Neural cell (in vitro differentiated cells): ENCODE data around the gene NELL1. TPM values are rescaled to one million over a fixed set of nuclear protein-coding genes. Genes with fewer than 3 reads are reported as not detected.

ENCODE experiments used
- H2AFZ ChIP-seq: fragments of 200-600, 300-800 bp; sonication (generic), shearing (Covaris generic); 2 replicates; pipeline ENCODE4 v1.6.0; 2014; ENCODE audit warnings: low read depth, mild to moderate bottlenecking, antibody characterized with exemption, low read length, moderate library complexity
- H3F3A ChIP-seq: fragments of 200-600 bp; shearing (Covaris generic); 2 replicates; pipeline ENCODE4 v1.6.1; 2016; ENCODE audit warnings: mild to moderate bottlenecking, moderate library complexity, mixed read lengths, antibody characterized with exemption, low read length; ENCODE audit not compliant: insufficient read depth, poor library complexity, severe bottlenecking
- H3K27ac ChIP-seq: fragments of 200-600, 300-800 bp; sonication (generic), shearing (Covaris generic); 2 replicates; pipeline ENCODE4 v1.5.1; 2014; ENCODE audit warnings: mild to moderate bottlenecking, low read length, moderate library complexity
- H3K27me3 ChIP-seq: fragments of 300-800, 200-600 bp; sonication (generic), shearing (Covaris generic); 2 replicates; pipeline ENCODE4 v1.6.0; 2014; ENCODE audit warnings: mild to moderate bottlenecking, low read depth, low read length, moderate library complexity; ENCODE audit not compliant: insufficient read depth
- H3K36me3 ChIP-seq: fragments of 300-800, 200-600 bp; sonication (generic), shearing (Covaris generic); 2 replicates; pipeline ENCODE4 v1.5.1; 2014; ENCODE audit warnings: mild to moderate bottlenecking, antibody characterized with exemption, low read length, moderate library complexity; ENCODE audit not compliant: insufficient read depth
- H3K4me2 ChIP-seq: fragments of 300-800, 200-600 bp; sonication (generic), shearing (Covaris generic); 2 replicates; pipeline ENCODE4 v1.6.0; 2014; ENCODE audit warnings: mild to moderate bottlenecking, low read length
- H3K4me3 ChIP-seq: fragments of 300-800, 200-600 bp; sonication (generic), shearing (Covaris generic); 2 replicates; pipeline ENCODE4 v1.5.1; 2014; ENCODE audit warnings: mild to moderate bottlenecking, low read length, moderate library complexity
- H3K79me2 ChIP-seq: fragments of 200-600 bp; shearing (Covaris generic); replicated peaks from 2 replicates; pipeline ENCODE4 v1.6.0; 2014; ENCODE audit warnings: mild to moderate bottlenecking, low read length, moderate library complexity; ENCODE audit not compliant: insufficient read depth
- H3K9ac ChIP-seq: fragments of 300-800, 200-600 bp; sonication (generic), shearing (Covaris generic); 2 replicates; pipeline ENCODE4 v1.6.1; 2016; ENCODE audit warnings: mild to moderate bottlenecking, low read length, mixed read lengths
- H3K9me2 ChIP-seq: fragments of 200-600 bp; shearing (Covaris generic); 2 replicates; pipeline ENCODE4 v1.6.1; 2016; ENCODE audit warnings: mild to moderate bottlenecking, low read length, mixed read lengths; ENCODE audit not compliant: insufficient read depth
- H3K9me3 ChIP-seq: fragments of 200-600, 300-800 bp; sonication (generic), shearing (Covaris generic); 2 replicates; pipeline ENCODE4 v1.6.1; 2016; ENCODE audit warnings: mild to moderate bottlenecking, mixed run types, low read length, moderate library complexity, mixed read lengths
- H4K20me1 ChIP-seq: fragments of 200-600 bp; shearing (Covaris generic); 2 replicates; pipeline ENCODE4 v1.6.1; 2016; ENCODE audit warnings: mild to moderate bottlenecking, mixed run types; ENCODE audit not compliant: insufficient read depth
- EP300 ChIP-seq: fragments of 450-650 bp; conservative IDR thresholded peaks from 2 replicates; pipeline ENCODE4 v1.6.1; 2014; ENCODE audit warnings: antibody characterized with exemption, mild to moderate bottlenecking, moderate library complexity; ENCODE audit not compliant: poor library complexity, severe bottlenecking
- EZH2 ChIP-seq: fragments of 200-600, 300-800 bp; shearing (Covaris generic), sonication (generic); IDR thresholded peaks from 2 replicates; pipeline ENCODE4 v1.6.1; 2014; ENCODE audit warnings: antibody characterized with exemption, low read length, borderline replicate concordance, mild to moderate bottlenecking; ENCODE audit not compliant: insufficient read depth, poor library complexity, severe bottlenecking
- MXI1 ChIP-seq: fragments of 450-650 bp; conservative IDR thresholded peaks from 2 replicates; pipeline ENCODE4 v1.6.1; 2014; ENCODE audit warnings: antibody characterized with exemption, mild to moderate bottlenecking; ENCODE audit not compliant: poor library complexity, severe bottlenecking
- POLR2AphosphoS5 ChIP-seq: IDR thresholded peaks from 2 replicates; pipeline ENCODE4 v1.6.1; 2012
- RAD21 ChIP-seq: fragments of 450-650 bp; conservative IDR thresholded peaks from 2 replicates; pipeline ENCODE4 v1.6.1; 2014; ENCODE audit warnings: antibody characterized with exemption, mild to moderate bottlenecking, moderate library complexity
- SMC3 ChIP-seq: fragments of 450-650 bp; conservative IDR thresholded peaks from 2 replicates; pipeline ENCODE4 v1.6.1; 2014; ENCODE audit warnings: antibody characterized with exemption, mild to moderate bottlenecking, moderate library complexity; ENCODE audit not compliant: poor library complexity
- TAF1 ChIP-seq: IDR thresholded peaks from 2 replicates; pipeline ENCODE4 v1.6.1; 2012; ENCODE audit warnings: low read depth
- polyA plus RNA-seq: library from polyadenylated mRNA; depleted of rRNA; stranded (reverse); fragments of >200 nt; gene quantifications from 2 replicates; pipeline ENCODE4 v1.2.3, GENCODE V29; 2014
- TF ChIP-seq, protein P1 (sequence below): fragments of 450-650 bp; IDR thresholded peaks from 2 replicates; pipeline ENCODE4 v1.5.1; 2014; ENCODE audit warnings: antibody characterized with exemption, mild to moderate bottlenecking, moderate library complexity; ENCODE audit not compliant: poor library complexity, severe bottlenecking
- TF ChIP-seq, protein P2 (sequence below): IDR thresholded peaks from 2 replicates; pipeline ENCODE4 v1.6.1; 2012; ENCODE audit warnings: borderline replicate concordance

NELL1 gene
- polyA plus RNA-seq, 1 donor from 2014 or later, result 70.4 TPM

DNA sequence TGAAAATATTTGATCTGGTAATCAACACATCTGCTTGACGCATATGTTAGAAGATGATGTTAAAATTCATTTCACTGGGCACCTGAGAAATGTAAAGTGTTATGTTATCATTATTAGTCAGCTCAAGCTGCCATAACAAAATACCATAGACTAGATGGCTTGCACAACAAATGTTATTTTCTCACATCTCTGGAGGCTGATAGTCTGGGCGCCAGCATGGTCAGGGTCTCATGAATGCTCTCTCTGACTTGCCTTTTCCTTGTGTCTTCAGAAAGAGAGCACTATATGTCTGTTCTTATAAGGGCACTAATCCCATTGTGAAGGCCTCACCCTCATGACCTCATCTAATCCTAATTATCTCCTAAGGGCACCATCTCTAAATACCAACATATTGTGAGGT is 435.3 kb downstream of the NELL1 start:
- H3K9me2 ChIP-seq, result no peaks in the 10 kb centered on the region
- H3K36me3 ChIP-seq, result no peaks in the 10 kb centered on the region
- H2AFZ ChIP-seq, result no peak overlapping the region
- H3K79me2 ChIP-seq, result no peaks in the 10 kb centered on the region
- H3K4me3 ChIP-seq, result no peak overlapping the region
- H3K27ac ChIP-seq, result no peak overlapping the region
- no peaks in the 10 kb centered on the region for H3K27me3 ChIP-seq
- H3K9me3 ChIP-seq, result no peaks in the 10 kb centered on the region
- no peak overlapping the region for H3K4me2 ChIP-seq
- TF ChIP-seq SMC3 (no peak), TAF1 (no peak), RAD21 (no peak), MXI1 (no peak), POLR2AphosphoS5 (no peak), EP300 (no peak), EZH2 (no peak)
- TF ChIP-seq, protein P1, sequence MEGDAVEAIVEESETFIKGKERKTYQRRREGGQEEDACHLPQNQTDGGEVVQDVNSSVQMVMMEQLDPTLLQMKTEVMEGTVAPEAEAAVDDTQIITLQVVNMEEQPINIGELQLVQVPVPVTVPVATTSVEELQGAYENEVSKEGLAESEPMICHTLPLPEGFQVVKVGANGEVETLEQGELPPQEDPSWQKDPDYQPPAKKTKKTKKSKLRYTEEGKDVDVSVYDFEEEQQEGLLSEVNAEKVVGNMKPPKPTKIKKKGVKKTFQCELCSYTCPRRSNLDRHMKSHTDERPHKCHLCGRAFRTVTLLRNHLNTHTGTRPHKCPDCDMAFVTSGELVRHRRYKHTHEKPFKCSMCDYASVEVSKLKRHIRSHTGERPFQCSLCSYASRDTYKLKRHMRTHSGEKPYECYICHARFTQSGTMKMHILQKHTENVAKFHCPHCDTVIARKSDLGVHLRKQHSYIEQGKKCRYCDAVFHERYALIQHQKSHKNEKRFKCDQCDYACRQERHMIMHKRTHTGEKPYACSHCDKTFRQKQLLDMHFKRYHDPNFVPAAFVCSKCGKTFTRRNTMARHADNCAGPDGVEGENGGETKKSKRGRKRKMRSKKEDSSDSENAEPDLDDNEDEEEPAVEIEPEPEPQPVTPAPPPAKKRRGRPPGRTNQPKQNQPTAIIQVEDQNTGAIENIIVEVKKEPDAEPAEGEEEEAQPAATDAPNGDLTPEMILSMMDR, result no peak
- TF ChIP-seq, protein P2, sequence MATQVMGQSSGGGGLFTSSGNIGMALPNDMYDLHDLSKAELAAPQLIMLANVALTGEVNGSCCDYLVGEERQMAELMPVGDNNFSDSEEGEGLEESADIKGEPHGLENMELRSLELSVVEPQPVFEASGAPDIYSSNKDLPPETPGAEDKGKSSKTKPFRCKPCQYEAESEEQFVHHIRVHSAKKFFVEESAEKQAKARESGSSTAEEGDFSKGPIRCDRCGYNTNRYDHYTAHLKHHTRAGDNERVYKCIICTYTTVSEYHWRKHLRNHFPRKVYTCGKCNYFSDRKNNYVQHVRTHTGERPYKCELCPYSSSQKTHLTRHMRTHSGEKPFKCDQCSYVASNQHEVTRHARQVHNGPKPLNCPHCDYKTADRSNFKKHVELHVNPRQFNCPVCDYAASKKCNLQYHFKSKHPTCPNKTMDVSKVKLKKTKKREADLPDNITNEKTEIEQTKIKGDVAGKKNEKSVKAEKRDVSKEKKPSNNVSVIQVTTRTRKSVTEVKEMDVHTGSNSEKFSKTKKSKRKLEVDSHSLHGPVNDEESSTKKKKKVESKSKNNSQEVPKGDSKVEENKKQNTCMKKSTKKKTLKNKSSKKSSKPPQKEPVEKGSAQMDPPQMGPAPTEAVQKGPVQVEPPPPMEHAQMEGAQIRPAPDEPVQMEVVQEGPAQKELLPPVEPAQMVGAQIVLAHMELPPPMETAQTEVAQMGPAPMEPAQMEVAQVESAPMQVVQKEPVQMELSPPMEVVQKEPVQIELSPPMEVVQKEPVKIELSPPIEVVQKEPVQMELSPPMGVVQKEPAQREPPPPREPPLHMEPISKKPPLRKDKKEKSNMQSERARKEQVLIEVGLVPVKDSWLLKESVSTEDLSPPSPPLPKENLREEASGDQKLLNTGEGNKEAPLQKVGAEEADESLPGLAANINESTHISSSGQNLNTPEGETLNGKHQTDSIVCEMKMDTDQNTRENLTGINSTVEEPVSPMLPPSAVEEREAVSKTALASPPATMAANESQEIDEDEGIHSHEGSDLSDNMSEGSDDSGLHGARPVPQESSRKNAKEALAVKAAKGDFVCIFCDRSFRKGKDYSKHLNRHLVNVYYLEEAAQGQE, result no peak
- H4K20me1 ChIP-seq, result no peaks in the 10 kb centered on the region
- H3F3A ChIP-seq, result no peaks in the 10 kb centered on the region
- no peak overlapping the region for H3K9ac ChIP-seq

DNA sequence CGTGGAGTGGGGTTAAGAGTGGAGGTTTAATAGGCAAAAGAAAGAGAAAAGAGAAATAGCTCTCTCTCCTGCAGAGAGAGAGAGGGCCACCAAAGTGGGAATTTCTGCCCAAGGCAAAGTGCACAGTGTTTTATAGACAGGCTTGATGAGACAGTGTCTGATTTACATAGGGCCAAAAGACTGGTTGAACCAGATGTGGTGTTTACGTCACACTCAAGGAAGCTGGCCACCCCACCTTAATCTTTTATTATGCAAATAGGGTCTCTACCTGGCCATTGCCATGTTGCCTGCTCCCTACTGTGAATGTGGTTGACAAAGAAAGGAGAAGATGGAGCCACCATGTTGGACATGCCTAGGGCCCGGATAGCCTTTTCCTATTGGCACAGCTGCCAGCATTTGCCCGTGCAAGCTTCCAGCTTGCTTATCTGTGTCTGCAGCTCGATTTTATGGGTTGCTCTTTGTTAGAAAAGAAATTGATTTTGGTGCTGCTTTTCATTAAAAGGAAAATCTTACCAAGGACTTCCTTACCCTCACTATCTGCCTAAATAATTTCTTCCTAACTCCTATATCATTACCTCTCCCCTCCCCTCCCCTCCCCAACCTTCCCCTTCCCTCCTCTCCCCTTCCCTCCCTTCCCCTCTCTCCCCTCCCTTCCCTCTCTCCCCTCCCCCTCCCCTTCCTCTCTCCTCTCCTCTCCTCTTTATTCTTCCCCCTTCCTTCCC is 436.0 kb downstream of the NELL1 start:
- TF ChIP-seq SMC3, result no peak
- no peak for TF ChIP-seq POLR2AphosphoS5
- TF ChIP-seq EZH2, result no peak
- TF ChIP-seq, protein P1, result no peak
- no peak for TF ChIP-seq EP300
- TF ChIP-seq TAF1, result no peak
- no peak for TF ChIP-seq MXI1
- TF ChIP-seq, protein P2, result no peak
- no peak for TF ChIP-seq RAD21
- Histone ChIP-seq H3K9me2 (no peaks in the 10 kb centered on the region), H4K20me1 (no peaks in the 10 kb centered on the region), H3K9ac (no peak overlapping the region), H3K36me3 (no peaks in the 10 kb centered on the region), H3K4me3 (no peak overlapping the region), H2AFZ (no peak overlapping the region), H3K27ac (no peak overlapping the region), H3K9me3 (no peaks in the 10 kb centered on the region), H3F3A (no peaks in the 10 kb centered on the region), H3K79me2 (no peaks in the 10 kb centered on the region), H3K27me3 (no peaks in the 10 kb centered on the region), H3K4me2 (no peak overlapping the region)
